Islet of Langerhans (tissue), 1 donor: ENCODE data around the gene TMEM131.
"Not testable (repeated sequence)": the region's sequence is repeated elsewhere in the genome, so short reads cannot be mapped to it uniquely, and the experiment has no call there.

Experiments
- FAIRE-seq: peaks from one replicate; lab custom pipeline; 2011; peaks lifted over from hg19 to GRCh38; lab: Jason Lieb, UNC

The TMEM131 gene

DNA sequence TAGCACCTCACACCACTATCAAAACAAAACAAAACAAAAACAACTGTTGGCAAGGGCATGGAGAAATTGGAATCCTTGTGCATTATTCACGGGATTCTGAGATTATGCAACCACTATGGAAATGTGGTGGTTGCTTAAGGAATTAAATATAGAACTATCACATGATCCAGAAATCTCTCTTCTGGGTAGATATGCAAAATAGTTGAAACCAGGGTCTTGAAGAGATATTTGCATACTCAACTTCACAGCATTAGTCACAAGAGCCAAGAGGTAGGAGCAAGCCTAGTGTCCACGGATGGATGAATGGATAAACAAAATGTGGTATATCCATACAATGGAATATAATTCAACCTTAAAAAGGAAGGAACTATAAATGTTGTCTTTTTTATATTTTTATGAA is 7.0 kb downstream of the TMEM131 start:
- FAIRE-seq, result peak; percentile 69

DNA sequence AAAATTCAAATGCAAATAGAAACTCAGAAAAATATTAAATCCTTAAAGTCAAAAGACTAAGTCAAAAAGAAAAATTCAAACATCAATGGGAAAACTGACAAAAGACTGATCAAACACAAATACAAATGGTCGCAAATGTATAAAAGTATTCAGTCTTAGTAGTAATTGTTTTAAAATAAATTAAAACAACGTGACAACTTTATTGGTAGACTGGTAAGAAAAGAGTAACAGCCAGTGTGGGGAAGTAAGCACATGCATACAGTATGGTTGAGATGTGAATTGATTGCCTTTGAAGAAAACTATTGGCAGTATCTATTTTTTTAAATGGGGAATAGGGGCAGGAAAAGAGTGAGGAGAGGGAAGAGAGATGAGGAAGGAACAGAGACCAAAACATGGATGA is 9.8 kb downstream of the TMEM131 start:
- no peak for FAIRE-seq

DNA sequence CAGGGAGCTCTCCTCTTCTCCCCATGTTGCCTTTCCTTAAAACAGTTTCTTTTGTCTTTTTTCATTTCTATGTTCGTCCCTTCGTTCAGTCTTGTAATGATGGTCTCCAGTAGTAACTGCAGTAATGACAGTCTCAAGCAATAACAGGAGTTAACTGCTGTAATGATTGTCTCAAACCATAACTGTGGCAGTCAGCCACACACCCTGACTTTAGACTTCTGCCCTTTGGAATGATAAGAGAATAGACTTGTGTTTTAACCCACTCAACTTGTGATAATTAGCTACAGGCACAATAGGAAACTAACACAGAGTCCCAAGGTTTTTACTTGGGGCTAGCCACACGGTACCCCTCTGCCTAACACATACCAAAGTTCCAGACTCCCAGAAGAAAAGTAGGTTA is 12.1 kb downstream of the TMEM131 start:
- FAIRE-seq, result no peak

DNA sequence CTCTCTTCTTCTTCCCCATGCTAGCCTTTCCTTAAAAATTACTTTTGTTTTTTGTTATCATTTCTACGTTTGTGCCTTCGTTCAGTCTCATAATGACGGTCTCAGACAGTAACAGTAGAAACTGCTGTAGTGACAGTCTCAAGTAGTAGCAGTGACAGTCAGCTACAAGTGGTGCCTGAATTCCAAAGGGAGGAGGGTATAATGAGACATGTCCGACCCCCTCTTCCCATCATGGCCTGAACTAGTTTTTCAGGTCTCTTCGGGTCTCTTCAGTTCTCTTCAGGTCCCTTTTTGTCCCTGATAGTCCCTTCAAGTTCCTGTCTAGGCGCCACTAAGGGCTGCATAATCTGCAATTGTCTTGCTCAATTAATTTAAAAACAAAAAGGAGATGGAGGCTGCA is 12.6 kb downstream of the TMEM131 start:
- no peak for FAIRE-seq

DNA sequence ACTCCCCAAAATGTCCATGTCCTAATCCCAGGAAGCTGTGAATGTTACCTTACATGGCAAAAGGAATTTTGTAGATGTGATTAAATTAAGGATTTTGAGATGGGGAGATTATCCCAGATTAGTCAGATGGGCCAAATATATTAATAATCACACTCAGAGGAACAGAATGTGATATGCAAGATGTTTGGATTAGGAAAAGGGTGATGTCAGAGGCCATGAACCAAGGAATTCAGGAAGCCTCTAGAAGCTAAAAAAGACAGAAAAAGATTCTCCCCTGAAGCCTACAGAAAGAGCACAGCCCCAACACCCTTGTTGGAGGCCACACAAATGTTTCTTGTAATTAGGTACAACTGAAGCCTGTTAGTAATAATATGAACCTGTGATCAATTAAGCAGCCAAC is 13.1 kb downstream of the TMEM131 start:
- no peak for FAIRE-seq

DNA sequence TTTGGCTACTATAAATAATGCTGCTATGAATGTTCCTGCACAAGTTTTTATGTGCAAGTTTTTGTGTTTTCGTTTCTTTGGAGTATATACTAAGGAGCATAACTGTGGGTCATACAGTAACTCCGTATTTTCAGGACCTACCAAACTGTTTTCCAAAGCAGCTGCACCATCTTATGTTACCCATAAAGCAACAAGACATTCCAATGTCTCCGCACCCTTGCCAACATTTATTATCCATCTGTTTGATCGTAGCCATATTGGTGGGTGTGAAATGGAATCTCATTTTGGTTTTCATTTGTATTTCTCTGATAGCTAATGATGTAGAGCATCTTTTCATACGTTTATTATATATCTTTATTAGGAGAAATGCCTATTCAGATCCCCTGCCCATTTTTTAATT is 13.8 kb downstream of the TMEM131 start:
- no peak for FAIRE-seq

DNA sequence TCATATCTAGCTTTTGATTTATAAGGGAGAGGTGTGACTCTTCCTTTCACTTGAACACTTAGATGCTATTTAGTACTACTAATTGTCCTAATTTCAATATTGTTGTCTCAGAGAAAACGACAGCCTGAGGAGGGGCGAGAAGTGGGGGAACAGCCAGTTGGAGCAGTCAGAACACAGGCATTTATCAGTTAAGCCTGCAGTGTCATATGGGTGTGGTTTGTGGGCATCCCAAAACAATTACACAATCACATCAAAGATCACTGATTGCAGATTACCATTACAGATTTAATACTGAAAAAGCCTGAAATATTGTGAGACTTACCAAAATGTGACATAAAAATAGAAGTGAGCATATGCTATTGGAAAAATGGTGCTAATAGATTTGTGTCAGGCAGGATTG is 15.8 kb downstream of the TMEM131 start:
- FAIRE-seq, result no peak

DNA sequence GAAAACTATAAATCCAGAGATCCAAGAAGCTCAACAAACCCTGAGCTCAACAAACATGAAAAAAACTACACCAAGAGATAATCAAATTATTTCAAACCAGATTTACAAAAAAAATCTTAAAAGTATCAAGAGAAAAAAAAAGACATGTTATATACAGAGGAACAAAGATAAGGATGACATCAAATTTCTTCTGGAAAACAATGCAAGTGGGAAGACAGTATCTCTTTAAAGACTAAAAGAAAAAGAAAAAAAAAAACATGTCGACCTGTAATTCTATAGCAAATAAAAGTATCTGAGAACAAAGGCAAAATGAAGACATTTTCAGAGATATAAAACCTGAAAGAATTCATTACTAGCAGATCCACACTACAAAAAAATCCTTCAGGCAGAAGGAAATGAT is 21.3 kb downstream of the TMEM131 start:
- FAIRE-seq, result no peak

DNA sequence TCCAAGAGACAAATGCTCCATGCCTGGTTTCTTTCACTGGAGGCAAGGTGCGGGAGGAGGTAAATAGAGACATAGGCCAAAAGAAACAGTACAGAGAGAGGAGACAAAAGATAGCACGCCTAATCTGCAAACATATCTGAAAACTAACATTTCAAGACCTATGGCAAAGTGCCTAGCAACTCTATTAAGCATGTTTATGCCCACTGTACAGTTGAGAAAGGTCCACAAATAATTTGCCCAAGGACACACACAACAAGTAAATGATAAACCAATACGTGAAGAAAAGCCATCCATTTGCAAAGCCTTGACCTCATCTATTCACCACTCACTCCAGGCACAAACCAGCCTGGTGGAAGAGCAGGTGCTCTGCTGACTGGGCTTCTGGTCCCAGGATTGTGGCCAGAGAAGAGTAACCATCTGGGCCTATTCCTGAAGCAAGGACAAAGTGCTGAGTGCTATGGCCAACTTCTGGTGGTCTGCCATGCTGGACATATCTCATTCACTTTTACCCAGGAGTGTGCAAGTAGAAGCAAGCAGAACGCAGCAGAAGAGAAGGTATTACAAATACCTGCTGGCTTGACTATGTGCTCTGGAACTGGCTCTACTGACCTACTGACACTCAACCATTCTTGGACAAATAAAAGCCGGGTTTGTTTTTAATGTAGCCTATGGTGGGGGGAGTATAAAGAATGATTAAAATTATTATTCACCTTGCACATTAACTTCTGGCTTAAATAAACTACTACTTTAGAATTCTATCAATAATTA is 25.3 kb downstream of the TMEM131 start:
- no peak for FAIRE-seq

DNA sequence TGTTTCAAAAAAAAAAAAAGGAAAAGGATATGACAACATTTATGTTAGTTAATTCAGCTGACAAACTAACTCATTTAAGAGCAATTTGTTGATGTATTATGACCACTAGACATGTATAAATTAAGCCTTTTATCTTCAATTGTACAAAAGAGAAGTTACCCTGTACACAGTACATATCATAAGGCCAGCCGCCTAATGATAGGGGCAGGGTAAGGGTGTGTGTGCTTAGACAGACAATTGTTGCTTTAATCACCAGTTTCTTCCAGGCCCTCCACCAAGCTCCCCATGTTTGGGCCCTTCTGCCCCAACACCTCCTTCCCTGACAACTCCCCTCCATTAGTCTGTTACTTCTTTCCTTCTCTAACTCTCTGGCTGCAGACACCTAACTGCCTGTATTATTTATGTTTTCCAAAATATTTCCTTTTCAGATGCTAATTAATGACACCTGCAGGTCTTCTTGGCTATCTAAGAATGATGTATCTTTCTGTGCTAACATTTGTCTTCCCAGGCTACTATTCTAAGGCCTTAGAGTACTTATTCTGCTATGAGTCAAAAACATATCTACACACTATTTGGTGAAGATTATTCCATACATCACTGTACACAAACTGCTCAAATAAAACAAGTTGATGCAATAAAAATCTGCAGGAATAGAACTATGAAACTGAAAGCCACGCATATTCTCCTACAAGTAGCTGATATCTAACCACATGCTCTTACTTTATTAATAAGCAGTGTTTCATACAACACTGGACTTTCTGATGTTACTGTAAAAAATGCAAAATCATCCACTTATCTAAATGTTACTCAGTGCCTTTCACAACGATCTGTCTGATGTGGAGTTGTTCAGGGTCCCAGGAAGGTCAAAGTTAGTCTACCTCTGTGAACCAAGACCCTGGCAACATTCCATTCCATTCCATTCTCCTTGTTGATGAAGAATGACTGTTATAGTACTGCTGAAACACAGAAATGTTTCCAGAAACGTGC is 26.4 kb downstream of the TMEM131 start:
- no peak for FAIRE-seq

DNA sequence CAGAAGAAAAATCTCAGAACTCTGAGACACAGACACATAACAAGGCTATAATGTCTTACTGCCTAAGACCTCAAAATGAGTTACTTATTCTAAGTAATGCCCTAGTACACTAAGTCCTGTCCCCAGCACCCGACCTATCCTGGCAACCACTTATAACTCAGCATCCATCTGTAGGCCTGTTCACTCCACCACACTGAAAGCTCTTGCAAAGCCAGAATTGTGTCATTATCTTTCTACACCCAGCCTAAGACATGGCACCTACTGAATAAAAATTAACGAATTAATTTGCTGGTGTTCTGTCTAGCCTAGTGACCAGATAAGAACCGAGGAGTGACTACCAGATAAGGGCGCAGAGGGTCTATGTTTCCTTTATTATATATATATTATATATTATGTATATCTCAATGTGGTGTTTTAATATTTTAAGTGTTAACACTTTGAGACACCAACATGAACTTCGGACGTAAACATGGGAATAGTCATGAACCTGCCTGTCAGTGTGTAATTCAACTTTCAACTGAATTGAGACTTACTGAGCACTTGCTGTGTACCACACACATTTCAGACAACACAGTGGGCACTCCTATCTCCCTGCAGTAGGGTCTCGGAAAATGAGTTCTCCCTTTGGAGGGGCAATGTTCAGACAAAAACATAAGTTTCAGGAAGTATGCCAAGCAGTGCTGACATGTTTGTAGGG is 27.7 kb downstream of the TMEM131 start:
- no peak for FAIRE-seq

DNA sequence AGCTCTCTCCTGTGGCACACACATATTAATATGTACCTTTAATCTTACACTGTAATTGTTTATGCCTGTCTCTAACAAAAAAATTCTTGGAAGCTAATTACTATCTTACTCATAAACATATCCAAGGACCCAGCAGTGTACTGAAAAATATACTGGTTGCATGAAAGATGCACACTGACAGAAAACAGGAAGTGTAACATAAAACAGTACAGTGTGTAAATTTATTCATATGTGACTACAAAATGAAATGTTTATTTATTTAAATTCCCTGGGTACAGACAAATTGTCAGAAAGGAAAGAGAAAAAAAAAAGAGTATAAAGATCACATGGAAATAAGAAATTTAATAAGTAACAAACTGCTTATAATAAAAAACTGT is 28.5 kb downstream of the TMEM131 start:
- peak; percentile 49 for FAIRE-seq

DNA sequence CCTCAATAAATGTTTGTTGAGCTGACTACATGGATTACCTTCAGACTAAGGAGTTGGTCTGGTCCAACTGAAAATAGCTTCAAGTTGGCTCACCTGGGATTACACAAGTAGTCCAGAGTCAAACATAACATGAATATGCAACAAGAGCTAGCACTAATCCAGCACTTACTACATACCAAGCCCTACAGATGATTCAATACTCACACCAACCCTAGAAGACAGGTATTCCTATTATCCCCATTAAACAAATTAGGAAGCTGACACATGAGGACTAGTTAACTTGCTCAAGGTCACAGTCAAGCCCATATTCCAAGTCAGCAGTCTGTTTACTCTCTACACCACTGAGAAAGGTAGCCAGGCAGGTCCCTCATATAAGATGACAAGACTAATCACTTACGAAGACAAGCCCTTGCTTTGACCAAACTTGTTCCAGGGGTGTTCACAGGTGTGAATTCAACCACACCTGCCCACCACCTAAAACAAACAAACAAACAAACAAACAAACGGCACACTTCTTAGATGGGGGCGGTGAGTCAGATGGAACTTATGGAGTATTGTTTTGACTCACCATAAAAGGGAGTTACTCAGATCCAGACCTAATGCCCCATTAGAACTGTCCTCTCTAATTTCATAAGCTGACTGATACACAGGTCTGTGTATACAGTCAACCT is 29.1 kb downstream of the TMEM131 start:
- FAIRE-seq, result no peak

DNA sequence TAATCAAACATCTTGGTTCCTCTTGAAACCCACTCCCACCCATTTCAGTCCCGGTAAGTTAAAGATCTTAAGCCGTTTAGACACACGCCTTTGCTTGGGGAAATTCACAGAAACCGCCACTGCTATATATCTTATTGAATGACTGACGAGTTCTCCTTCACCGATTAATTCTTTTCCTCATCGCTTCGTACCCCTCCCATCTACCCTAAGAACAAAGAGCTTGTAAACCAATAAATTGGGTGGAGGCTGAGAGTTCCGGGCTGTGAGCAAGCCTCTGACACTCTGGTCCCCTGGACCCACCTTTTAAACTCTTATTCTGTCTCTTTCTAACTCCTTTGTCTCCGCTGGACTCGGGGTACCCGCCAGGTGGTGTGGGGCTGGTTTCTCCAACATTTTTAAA is 30.6 kb downstream of the TMEM131 start:
- no peak for FAIRE-seq

DNA sequence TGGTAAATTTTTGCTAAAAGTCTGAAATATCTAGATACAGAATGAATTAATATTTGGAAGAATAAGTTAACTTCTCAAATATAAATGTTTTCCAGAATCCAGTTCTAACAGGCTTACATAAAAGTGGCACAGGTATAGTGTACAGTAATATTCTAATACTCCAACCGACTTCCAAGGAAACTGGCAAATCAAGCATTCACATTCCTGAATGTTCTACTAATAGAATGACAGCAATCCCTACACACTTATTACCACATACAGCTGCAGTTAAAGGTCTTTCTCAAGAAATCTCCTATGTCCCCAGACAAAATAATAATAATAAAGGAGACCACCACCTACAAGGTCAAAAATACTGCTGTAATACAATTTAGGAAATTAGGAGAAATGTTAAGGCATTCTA is 31.9 kb downstream of the TMEM131 start:
- no peak for FAIRE-seq

DNA sequence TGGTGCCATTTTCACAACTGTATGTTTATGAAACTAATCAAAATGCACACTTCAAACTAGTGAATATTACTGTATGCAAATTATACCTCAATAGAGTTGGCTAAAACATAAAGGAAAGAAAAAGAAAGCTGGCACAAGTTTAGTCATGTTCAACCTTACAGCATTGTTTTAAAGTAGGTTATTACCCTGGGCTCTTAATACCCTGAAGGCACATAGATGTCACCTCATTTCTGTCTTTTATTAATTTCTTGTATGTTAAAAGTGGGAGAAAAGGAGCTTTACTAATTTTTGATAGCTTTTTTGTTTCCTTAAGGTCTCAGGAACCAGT is 32.7 kb downstream of the TMEM131 start:
- no peak for FAIRE-seq

DNA sequence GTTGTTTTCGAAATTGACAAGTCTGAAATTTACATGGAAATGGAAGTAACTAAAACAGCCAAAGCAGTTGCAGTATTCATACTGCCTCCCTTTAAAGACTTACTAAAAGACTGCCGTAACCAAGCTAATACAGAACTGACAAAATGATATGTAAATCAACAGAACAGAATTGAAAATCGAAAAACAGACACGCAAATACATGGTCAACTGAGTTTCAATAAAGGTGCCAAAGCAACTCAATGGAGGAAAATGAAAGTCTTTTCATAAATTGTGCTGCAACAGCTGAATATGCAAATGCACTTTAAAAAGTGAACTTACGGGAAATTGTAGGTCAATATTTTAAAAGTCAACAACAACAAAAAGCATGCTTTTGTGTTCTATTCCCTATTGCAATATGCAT is 34.2 kb downstream of the TMEM131 start:
- no peak for FAIRE-seq

DNA sequence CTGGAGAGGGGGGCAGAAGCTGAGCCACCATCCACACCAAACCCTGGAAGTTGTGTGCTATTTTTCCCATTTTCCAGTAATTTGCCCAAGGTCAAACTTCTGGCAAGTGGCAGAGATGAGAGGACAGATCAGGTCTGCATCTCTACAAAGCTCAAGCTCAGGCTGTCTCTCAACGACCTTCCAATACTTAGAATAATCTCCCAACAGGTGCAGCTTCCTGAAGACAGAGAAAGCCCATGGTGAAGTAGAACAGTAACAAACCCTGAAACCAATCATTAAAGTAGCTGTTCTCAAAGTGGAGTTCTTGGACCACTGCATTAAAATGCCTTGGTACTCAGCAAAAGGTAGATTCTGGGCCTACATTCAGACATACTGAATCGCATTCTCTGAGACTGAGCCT is 37.6 kb downstream of the TMEM131 start:
- no peak for FAIRE-seq

DNA sequence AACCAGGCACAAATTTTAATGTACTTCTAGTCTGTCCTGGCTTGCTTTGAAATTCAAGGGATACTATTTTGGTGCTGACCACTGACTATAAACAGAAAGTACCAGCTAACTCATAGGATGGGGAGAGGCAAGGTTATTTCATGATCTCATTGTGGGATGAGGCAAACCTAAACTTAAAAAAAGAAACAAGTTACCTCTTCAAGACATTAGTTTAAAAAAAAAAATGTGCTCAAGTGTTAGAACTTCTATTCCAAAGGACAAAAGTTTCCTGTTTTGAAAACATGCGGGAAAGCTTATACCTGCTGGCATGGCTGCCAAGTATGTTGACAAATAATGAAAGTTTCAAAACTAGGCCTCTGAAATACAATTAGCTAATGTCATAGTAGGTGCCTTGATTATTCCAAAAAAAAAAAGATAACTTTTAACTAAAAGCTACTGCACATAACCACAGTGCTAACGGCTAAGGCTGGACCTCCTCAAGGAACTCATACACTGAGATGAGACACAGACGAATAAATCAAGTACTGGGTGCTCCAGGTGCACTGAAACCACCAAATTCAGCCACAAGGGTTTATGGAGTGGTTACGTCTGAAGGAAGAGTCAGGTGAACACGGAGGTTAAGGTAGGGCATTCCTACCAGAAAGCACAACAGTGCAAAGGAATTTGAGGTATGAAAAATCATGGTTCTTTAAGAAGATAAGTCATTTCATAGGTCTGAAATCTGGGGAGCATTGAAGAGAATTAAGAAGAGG is 38.1 kb downstream of the TMEM131 start:
- no peak for FAIRE-seq

DNA sequence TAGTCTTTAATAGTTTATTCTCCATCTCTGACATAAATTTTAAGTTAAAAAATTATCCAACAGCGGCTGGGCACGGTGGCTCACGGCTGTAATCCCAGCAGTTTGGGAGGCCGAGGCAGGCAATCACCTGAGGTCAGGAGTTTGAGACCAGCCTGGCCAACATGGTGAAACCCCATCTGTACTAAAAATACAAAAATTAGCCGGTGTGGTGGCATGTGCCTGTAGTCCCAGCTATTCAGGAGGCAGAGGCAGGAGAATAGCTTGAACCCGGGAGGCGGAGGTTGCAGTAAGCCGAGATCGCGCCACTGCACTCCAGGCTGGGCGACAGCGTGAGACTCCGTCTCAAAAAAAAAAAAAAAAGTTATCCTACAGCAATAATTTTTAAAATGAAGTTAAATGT is 39.0 kb downstream of the TMEM131 start:
- not testable (repeated sequence) for FAIRE-seq

DNA sequence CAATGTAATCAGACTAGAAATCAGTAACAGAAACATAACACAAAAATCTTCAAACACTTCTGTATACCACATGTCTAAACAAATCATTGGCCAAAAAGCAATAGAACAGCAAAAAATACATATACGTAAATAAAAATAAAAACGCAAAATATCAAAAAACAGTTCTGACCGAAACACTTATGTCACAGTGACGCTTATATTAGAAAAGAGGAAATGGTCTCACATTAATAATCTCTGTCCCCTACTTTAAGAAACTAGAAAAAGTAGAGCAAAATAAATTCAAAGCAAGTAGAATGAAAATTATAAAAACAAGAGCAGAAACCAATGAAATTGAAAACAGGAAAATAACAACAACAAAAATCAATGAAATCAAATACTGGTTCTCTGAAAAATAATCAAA is 41.9 kb downstream of the TMEM131 start:
- no peak for FAIRE-seq

DNA sequence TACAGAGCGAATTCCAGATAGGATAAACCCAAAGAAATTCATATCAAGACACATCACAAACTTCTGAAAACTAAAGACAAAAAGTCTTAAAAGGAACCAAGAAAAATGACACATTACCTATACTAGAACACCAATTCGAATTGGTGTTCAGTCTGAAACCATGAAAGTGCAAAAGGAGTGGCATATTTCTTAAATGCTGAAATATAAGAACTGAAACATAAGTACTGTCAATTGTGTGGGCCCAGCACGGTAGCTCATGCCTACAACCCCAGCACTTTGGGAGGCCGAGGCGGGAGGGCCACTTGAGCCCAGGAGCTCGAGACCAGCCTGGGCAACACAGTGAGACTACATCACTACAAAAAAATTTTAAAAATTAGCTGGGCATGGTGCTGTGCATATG is 43.4 kb downstream of the TMEM131 start:
- FAIRE-seq, result no peak
